ENCODE results near the gene VIPR2. TPM values are rescaled to one million over a fixed set of nuclear protein-coding genes. Genes with fewer than 3 reads are reported as not detected.
A peak's percentile ranks its signal among the peaks of the same experiment; 100 is the strongest.

The VIPR2 gene
- total RNA-seq, 1 donor from 2014 or later: 4.5 TPM

- intact Hi-C loops (cut with DNase I): no loop called here
- H3K27me3 ChIP-seq: peaks cover 25% of the 10 kb centered on the region
- no peak for TF ChIP-seq CTCF (IDR thresholded peaks at IDR 0.05)
- H3K9me3 ChIP-seq: no peaks in the 10 kb centered on the region
- DNase-seq: no peak
- no peaks in the 10 kb centered on the region for H3K4me1 ChIP-seq
- H3K36me3 ChIP-seq: no peaks in the 10 kb centered on the region
- no peak overlapping the region for H3K27ac ChIP-seq
- peak; percentile 11 for ATAC-seq
- no peak overlapping the region for H3K4me3 ChIP-seq
Measured at GRCh38 chr7:158997471-158997870, 147.2 kb downstream of the VIPR2 start.

DNA sequence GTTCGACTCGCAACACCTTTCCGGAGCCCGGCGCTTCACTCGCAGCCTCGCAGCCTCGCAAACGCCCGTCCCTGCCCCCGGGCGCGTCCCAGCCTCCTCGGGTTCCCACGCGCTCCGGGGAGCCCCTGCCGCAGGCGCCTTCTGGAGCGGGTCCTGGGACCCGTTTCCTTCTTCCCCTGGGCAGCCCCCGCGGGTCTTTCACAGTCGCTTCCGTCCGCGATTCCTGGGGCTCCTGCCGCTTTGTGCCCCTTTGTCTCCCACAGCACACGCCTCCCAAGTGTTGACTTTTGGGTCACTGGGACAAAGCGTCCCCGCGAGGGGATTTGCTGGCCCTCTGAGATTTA is 147.6 kb downstream of the VIPR2 start:
- no peaks in the 10 kb centered on the region for H3K36me3 ChIP-seq
- peaks cover 25% of the 10 kb centered on the region for H3K27me3 ChIP-seq
- intact Hi-C loops (cut with DNase I): no loop called here
- H3K27ac ChIP-seq: no peak overlapping the region
- H3K9me3 ChIP-seq: no peaks in the 10 kb centered on the region
- no peak for TF ChIP-seq CTCF (IDR thresholded peaks at IDR 0.05)
- H3K4me1 ChIP-seq: no peaks in the 10 kb centered on the region
- H3K4me3 ChIP-seq: no peak overlapping the region
- ATAC-seq (no peak), DNase-seq (no peak)

GRCh38 chr7:158996214-158997109 is 148.2 kb downstream of the VIPR2 start:
- intact Hi-C loops (cut with DNase I): no loop called here
- Histone ChIP-seq H3K27me3 (peaks cover 26% of the 10 kb centered on the region), H3K36me3 (no peaks in the 10 kb centered on the region), H3K9me3 (no peaks in the 10 kb centered on the region), H3K4me3 (no peak overlapping the region), H3K4me1 (no peaks in the 10 kb centered on the region), H3K27ac (no peak overlapping the region)
- TF ChIP-seq CTCF (IDR thresholded peaks at IDR 0.05): no peak
- DNase-seq (peak; percentile 54), ATAC-seq (no peak)

DNA sequence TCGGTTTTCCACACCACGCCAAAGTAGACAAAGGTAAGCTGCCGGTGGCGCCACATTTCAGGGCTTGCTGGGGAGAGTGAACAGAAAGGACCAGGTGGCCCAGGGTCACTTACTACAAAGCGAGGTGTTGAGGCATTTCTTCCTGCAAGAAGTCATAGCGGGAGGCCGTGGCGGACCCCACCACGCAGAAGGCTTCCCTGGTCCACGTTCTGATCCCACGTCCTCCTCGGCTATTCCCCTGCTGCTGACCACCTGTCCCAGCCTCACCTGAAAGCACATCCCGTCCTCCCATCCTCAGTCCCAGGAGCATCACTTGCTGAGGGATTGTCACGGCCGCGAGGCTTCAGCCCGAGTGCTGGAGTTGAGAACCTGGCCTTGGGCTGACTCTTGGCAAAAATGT is 149.2 kb downstream of the VIPR2 start:
- intact Hi-C loops (cut with DNase I): no loop called here
- Histone ChIP-seq H3K4me3 (no peak overlapping the region), H3K27me3 (peaks cover 28% of the 10 kb centered on the region), H3K9me3 (no peaks in the 10 kb centered on the region), H3K27ac (no peak overlapping the region), H3K36me3 (no peaks in the 10 kb centered on the region), H3K4me1 (no peaks in the 10 kb centered on the region)
- DNase-seq: peak; percentile 43
- no peak for TF ChIP-seq CTCF (IDR thresholded peaks at IDR 0.05)
- no peak for ATAC-seq

GRCh38 chr7:158994687-158995086 is 150.0 kb downstream of the VIPR2 start:
- peaks cover 28% of the 10 kb centered on the region for H3K27me3 ChIP-seq
- H3K9me3 ChIP-seq: no peaks in the 10 kb centered on the region
- intact Hi-C loops (cut with DNase I): no loop called here
- no peak for DNase-seq
- no peaks in the 10 kb centered on the region for H3K4me1 ChIP-seq
- no peak for ATAC-seq
- no peak overlapping the region for H3K4me3 ChIP-seq
- H3K36me3 ChIP-seq: no peaks in the 10 kb centered on the region
- H3K27ac ChIP-seq: no peak overlapping the region
- no peak for TF ChIP-seq CTCF (IDR thresholded peaks at IDR 0.05)

Measured in upper lobe of right lung (tissue), 1 donor.